GM15510 (cell line): ENCODE measurements around the gene HPN.

Experiments
- POLR2A ChIP-seq: IDR thresholded peaks from 3 replicates; pipeline ENCODE4 v1.6.1; 2011; ENCODE audit warnings: borderline replicate concordance; ENCODE audit not compliant: insufficient read length; ENCODE audit errors: extremely low read depth

The HPN gene

DNA sequence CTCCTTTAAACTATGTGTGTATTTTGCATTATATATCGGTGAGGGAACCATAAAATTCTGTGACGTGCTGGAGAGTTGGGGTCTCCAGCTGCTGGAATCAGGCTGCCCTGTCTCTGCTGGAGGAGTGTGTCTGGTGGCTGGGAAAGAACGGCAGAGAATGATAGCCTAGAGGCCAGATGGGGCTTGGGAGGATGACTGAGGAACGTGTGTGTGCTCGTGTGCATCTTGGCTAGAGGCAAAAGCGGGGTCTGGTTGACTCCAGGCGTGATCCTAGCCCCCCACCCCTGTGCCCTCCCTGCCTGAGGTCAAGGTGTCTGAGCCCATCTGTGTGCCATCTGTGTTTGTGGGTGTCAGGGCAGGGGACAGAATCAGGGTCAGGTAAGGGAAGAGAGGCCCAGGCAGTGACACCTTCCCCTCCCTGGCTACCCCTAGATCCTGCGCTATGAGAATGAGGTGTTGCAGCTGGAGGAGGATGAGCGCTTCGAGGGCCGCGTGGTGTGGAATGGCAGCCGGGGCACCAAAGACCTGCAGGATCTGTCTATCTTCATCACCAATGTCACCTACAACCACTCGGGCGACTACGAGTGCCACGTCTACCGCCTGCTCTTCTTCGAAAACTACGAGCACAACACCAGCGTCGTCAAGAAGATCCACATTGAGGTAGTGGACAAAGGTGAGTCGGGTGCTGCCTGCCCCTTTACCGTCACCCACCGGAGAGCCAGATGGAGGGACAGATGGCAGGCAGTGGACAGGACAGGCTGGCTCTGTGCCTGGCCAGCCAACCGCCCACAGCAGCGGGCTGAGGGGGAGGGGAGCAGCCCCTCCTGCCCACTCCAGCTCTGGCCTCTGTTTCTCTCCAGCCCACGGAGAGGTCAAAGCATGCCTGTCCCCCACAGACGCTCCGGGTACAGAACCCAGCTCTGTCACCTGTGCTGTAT lies 8.2 kb upstream of the HPN start:
- no peak for TF ChIP-seq POLR2A

- TF ChIP-seq POLR2A: no peak
Measured at GRCh38 chr19:35034005-35034502, 7.5 kb upstream of the HPN start.

- TF ChIP-seq POLR2A: no peak
Measured at GRCh38 chr19:35034588-35035382, 6.7 kb upstream of the HPN start.

DNA sequence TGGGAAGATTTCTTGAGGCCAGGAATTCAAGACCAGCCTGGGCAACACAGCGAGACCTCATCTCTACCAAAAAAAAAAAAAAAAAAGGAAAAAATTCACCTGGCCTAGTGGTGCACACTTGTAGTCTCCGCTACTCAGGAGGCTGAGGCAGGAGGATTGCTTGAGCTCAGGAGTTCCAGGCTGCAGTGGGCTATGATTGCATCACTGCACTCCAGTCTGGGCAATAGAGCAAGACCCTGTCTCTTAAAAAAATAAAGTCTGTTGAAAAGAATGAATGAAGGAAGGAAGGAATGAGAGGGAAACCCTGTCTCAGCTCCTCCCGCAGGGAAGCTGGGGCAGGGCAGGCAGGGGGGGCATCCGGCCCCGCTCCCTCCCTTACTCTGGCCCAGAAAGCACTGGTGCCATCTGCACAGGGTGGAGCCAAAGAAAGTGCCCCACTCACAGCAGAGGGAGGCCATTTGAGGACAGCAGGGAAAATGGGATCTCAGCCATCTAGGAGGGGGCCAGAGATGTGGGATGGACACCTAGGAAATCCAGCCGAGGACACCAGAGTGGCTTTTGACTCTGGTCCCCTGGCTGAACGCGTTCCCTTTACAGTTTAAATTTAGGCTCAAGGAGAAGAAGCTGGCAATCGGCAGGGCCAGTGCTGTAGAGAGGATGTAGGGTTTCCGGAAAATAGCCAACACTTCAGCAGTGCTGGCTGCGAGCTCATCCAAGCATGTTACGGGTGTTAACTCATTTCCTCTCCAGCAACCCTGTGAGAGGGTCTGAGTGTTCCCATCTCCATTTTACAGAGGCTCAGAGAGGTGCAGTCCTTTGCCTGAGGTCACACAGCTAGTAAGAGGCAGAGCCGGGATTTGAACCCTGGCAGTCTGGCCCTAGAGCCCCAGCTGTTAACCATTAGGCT lies 3.6 kb upstream of the HPN start:
- TF ChIP-seq POLR2A: no peak

DNA sequence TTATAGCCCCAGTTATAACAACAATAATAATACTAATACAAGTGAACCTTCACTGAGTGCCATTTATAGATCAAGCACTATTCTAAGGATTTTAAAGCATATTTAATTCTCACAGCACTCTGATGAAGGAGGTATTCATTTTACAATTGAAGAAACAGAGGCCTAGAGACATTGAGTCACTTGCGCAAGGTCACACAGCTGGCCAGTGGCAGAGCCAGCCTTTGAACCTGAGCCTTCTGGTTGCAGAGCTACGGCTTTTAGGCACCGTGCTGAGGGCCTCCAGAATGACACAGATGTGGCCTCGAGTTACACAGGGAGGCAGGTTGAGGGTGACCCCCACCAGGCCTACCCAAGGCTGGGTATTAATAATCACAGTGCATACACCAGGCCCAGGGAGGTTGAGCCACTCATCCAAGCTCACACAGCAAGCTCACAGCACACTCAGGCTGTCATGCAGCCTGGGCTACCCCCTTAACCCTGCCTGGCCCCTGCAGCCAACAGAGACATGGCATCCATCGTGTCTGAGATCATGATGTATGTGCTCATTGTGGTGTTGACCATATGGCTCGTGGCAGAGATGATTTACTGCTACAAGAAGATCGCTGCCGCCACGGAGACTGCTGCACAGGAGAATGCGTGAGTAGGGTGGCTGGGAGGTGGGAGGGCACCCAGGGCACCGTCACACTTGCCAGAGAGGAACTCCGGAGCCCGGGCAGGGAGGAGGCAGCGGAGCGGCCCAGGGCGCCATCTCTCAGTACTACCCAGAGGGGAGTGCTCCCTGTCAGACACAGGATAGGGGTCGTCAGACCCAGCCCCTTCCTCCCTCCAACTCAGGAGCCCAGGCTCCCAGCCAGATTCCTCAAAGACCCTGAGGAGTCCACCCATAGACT lies 2.7 kb upstream of the HPN start:
- no peak for TF ChIP-seq POLR2A

DNA sequence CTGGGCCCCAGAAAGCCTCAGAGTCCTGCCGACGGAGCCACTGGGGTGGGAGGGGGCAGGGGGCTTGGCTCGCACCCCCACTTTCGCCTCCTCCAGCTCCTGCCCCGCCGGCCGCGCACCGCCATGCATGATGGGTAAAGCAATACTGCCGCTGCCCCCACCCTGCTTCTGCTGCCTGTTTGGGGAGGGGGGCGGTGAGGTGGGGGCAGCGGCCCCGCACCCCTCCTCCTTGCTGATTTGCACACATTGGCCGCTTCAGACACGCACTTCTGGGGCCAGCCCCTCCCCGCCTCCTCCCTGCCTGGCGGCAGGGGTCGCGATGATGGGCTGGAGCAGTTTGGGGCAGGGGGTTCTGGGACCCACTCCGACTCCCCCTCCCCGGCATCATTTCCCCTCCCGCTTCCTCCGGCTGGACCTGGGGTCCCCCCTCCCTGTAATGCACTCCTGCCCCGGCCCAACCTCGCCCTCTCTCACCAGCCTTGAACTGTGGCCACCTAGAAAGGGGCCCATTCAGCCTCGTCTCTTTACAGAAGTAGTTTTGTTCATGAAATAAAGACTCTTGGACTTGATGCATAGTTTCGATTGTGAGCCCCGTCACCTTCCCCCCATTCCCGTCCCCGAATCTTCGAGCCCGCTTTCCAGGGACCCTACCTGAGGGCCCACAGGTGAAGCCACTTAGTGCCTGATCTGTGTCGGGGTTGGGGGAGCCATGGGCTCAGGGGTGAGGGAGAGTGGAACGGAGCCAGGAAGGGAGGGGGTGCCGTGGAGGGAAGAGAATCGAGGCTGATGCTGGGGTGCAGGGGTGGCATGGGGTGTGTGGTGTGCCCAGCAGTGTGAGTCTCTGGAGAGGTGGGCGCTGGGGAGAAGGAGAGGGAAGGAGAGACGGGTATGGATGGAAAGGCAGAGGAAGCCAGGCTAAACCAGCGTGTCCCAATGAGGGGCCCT lies 1.4 kb upstream of the HPN start:
- no peak for TF ChIP-seq POLR2A

- TF ChIP-seq POLR2A: no peak
Measured at GRCh38 chr19:35040826-35041547, 534 bp upstream of the HPN start.

DNA sequence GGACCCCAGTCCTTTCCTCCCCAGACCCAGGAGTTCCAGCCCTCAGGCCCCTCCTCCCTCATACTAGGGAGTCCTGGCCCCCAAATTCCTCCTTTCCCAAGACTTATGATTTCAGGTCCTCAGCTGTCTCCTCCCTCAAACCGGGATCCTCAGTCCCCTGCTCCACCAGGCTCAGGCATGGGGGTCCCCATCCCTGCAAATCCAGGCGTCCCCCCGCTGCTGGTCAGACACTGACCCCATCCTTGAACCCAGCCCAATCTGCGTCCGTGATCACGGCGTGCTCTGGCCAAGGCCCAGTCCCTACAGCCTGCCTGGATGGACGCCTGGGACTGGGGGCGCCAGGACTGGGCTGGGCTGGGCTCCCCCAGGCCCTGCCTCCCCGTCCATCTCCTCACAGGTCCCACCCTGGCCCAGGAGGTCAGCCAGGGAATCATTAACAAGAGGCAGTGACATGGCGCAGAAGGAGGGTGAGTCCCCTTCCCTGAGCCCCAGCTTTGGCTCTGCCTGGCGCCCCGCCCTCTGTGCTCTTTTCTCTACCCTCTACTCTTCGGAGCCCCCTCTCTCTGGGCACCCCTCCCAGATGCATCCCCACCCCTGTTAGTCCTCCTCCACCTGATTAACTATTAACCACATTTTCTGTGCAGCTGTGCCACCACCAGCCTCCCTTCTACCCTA lies 672 bp downstream of the HPN start:
- TF ChIP-seq POLR2A: no peak

- TF ChIP-seq POLR2A: no peak
Measured at GRCh38 chr19:35042954-35043604, 1.6 kb downstream of the HPN start.

GRCh38 chr19:35043906-35044305 lies 2.4 kb downstream of the HPN start:
- TF ChIP-seq POLR2A: no peak

DNA sequence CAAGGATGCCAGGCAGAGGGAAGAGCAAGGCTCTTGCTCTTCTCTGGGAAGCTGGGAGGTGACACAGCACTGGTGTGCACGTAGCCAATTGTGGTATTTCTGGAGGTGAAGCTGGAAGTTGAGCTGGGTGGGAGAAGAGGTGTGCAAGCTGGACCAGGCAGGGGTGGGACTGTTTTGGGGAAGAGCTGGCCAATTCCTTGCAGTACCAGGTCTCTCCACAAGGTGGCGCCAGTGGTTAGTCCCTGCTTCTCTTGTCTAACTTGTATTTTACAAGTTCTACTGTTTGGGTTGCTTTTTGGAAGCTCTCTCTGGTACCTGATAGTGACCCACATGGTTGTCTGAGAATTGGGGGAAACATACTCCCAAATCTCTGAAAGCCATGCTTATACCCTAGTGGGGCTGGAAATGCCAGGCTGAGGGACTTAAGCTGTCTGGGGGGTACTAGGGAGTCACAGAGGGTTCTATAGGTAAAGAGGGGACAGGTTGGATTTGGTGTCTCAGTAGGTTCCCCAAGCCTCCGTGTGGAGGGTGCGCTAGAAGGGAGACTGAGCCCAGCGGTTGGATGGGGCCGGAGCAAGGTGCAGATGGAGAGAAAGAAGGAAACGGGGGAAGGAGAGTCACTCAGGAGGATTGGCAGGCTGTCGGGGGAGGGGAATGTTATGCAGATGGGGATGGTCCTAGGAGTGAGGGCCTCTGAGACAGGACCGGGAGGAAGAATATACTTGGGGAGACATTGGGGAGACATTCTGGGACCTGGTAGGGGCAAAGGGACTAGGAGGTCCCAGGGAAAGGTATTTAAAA lies 3.0 kb downstream of the HPN start:
- no peak for TF ChIP-seq POLR2A
